ENCODE measurements around the gene HRH3.

DNA sequence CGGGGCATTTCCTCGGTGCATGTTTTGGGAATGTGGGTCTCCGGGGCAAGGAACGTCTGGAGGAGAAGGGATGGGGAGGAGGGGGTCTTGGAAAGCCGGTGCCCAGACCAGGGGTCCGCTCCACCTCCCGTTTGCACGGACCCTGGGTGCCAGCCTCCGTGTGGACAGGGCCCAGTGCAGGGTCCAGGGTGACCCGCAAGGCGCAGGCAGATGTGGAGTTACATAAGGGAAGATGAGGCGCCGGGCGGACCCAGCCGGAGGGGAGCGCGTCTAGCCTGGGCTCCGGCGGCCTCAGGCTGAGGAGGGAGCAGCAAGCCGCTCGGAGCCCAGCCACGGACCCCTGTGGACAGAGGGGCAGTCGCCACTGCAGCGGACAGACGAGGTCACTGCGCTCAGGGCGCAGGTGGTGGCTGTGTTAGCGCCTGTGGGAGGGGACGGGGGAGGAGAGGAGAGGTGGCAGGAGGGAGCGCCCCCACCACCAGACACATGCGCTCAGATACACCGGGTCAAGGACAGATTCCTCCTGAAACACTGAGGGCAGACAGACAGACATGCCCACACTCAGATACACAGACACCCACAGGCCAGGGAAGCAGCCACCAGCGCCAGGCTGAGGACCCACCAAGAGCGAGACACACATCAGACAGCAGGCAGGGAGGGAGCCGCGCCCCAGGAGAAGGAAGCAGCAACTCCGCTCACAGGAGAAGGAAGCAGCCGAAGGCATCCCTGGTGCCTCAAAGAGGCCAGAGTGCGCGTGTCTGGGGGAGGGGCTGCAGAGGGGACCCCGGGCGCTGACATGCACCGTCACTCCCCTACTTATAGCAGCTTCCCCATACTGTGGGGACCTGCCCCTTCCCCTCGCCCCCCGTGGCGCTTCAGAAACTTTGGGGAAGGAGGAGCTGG lies 839 bp upstream of the HRH3 start:
- TF ChIP-seq CTCF (IDR thresholded peaks at IDR 0.05): no peak
- no peak for TF ChIP-seq POLR2A (IDR thresholded peaks at IDR 0.05)
- TF ChIP-seq POLR2AphosphoS5 (IDR thresholded peaks at IDR 0.05): no peak

Data from prostate gland (tissue), 2 donors.